GM23248 (cell line): ENCODE measurements around the gene SH3PXD2A. TPM values are rescaled to one million over a fixed set of nuclear protein-coding genes. Genes with fewer than 3 reads are reported as not detected.

ENCODE experiments used
- DNase-seq: peaks from one replicate; pipeline ENCODE4 v3.0.0-alpha.2; 2015
- H2AFZ ChIP-seq: fragments of 200-600 bp; sonication (generic); 2 replicates; pipeline ENCODE4 v1.6.1; 2016; ENCODE audit warnings: antibody characterized with exemption
- H3F3A ChIP-seq: fragments of 200-600 bp; sonication (generic); 2 replicates; pipeline ENCODE4 v1.6.1; 2016; ENCODE audit warnings: mild to moderate bottlenecking, antibody characterized with exemption, mixed run types; ENCODE audit not compliant: insufficient read depth
- H3K27ac ChIP-seq: fragments of 200-600 bp; sonication (generic); 2 replicates; pipeline ENCODE4 v1.5.1; 2016; ENCODE audit warnings: mild to moderate bottlenecking
- H3K27me3 ChIP-seq: fragments of 200-600 bp; sonication (generic); replicated peaks from 2 replicates; pipeline ENCODE4 v1.6.1; 2016; ENCODE audit warnings: mild to moderate bottlenecking; ENCODE audit not compliant: insufficient read depth
- H3K36me3 ChIP-seq: fragments of 200-600 bp; sonication (generic); 2 replicates; pipeline ENCODE4 v1.6.1; 2016; ENCODE audit warnings: low read depth, mild to moderate bottlenecking
- H3K4me1 ChIP-seq: fragments of 200-600 bp; sonication (generic); 2 replicates; pipeline ENCODE4 v1.6.1; 2016; ENCODE audit warnings: mild to moderate bottlenecking; ENCODE audit not compliant: insufficient read depth
- H3K4me2 ChIP-seq: fragments of 200-600 bp; sonication (generic); one replicate; pipeline ENCODE4 v1.6.1; 2016; ENCODE audit warnings: mild to moderate bottlenecking; ENCODE audit not compliant: unreplicated experiment
- H3K4me3 ChIP-seq: fragments of 200-600 bp; sonication (generic); 2 replicates; pipeline ENCODE4 v1.5.1; 2016; ENCODE audit warnings: mild to moderate bottlenecking
- H3K79me2 ChIP-seq: fragments of 200-600 bp; sonication (generic); 2 replicates; pipeline ENCODE4 v1.6.1; 2016; ENCODE audit warnings: mild to moderate bottlenecking; ENCODE audit not compliant: insufficient read depth
- H3K9ac ChIP-seq: fragments of 200-600 bp; sonication (generic); 2 replicates; pipeline ENCODE4 v1.6.1; 2016; ENCODE audit warnings: mild to moderate bottlenecking
- H3K9me2 ChIP-seq: fragments of 200-600 bp; sonication (generic); 2 replicates; pipeline ENCODE4 v1.6.1; 2016; ENCODE audit warnings: mixed run types, mild to moderate bottlenecking, moderate library complexity; ENCODE audit not compliant: insufficient read depth
- H3K9me3 ChIP-seq: fragments of 200-600 bp; sonication (generic); one replicate; pipeline ENCODE4 v1.6.1; 2017; ENCODE audit warnings: low read depth
- H4K20me1 ChIP-seq: fragments of 200-600 bp; sonication (generic); 2 replicates; pipeline ENCODE4 v1.6.0; 2016; ENCODE audit not compliant: insufficient read depth
- EZH2 ChIP-seq: fragments of 200-600 bp; sonication (generic); IDR thresholded peaks from 2 replicates; pipeline ENCODE4 v1.6.1; 2018; ENCODE audit warnings: antibody characterized with exemption, mild to moderate bottlenecking; ENCODE audit not compliant: insufficient read depth, poor library complexity, severe bottlenecking
- EZH2phosphoT487 ChIP-seq: fragments of 200-600 bp; sonication (generic); IDR thresholded peaks from 2 replicates; pipeline ENCODE4 v1.6.1; 2018; ENCODE audit warnings: antibody characterized with exemption, moderate library complexity, mild to moderate bottlenecking, low read depth; ENCODE audit not compliant: insufficient read depth
- WGBS, 2 experiments: methylation state at CpG; one replicate each; pipeline ENCODE4 v1.1.6; 2015 to 2017; ENCODE audit warnings: low lambda C conversion rate in 2 of 2, low coverage in 1 of 2; ENCODE audit errors: missing lambda C conversion rate in 2 of 2; 5-methylcytosine and 5-hydroxymethylcytosine counted together
- in situ Hi-C: fragments of 300-500 bp; cut with MboI; formaldehyde crosslinking; loops from 2 replicates; pipeline ENCODE4 v1.15.0; 2020
- polyA plus RNA-seq: library from polyadenylated mRNA; unstranded; fragments of >200 nt; fragmentation: Nextera tagmentation; extraction: Ambion mirVana; gene quantifications from 2 replicates; pipeline ENCODE4 v1.2.1, GENCODE V29; 2016
- total RNA-seq: library from RNA; depleted of rRNA; stranded (reverse); fragments of >200 nt; shearing (Covaris generic); gene quantifications from 2 replicates; pipeline ENCODE4 v1.2.3, GENCODE V29; 2014

Gene SH3PXD2A
- total and polyA plus RNA-seq, 2 experiments from 2014 or later = 34.0 to 58.0 TPM

GRCh38 chr10:103640436-103641181, 214.8 kb downstream of the SH3PXD2A start:
- H3F3A ChIP-seq = peaks cover 58% of the 10 kb centered on the region
- H3K4me2 ChIP-seq = no peak overlapping the region
- H2AFZ ChIP-seq = no peak overlapping the region
- peaks cover 53% of the 10 kb centered on the region for H3K4me1 ChIP-seq
- H3K9me3 ChIP-seq = no peaks in the 10 kb centered on the region
- no peak overlapping the region for H3K9ac ChIP-seq
- H3K27me3 ChIP-seq = no peaks in the 10 kb centered on the region
- H3K79me2 ChIP-seq = peaks cover 91% of the 10 kb centered on the region
- no peak overlapping the region for H3K4me3 ChIP-seq
- H4K20me1 ChIP-seq = no peaks in the 10 kb centered on the region
- peaks cover 13% of the 10 kb centered on the region for H3K36me3 ChIP-seq
- peak; percentile 41 for DNase-seq
- WGBS, 2 experiments = 53 to 56% methylated on average over 11 of the region's 11 CpGs
- H3K9me2 ChIP-seq = no peaks in the 10 kb centered on the region
- TF ChIP-seq EZH2 (no peak), EZH2phosphoT487 (no peak)
- H3K27ac ChIP-seq = peak overlapping the region; percentile 41
- in situ Hi-C loops = no loop called here

DNA sequence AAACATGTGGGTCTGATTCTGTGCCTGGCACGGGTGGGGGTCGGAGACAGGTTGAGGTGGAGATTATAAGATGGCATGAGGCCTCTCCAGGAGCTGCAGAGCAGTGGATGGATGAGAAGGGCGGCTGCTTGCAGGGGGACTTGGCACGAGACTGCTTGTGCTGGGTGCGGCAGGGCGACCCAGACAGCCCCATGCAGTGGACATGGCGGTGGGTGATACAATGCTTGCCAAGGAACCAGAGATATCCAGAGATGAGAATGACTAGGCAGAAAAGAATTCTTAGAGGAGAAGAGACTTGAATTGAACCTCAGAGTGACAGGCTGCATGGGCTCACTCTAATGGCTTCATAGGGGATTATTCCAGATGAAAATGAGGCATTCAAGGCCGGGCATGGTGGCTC, 216.4 kb downstream of the SH3PXD2A start:
- Histone ChIP-seq H3K27ac (peak overlapping the region; percentile 94), H3K79me2 (peaks cover 96% of the 10 kb centered on the region), H4K20me1 (no peaks in the 10 kb centered on the region), H3K27me3 (no peaks in the 10 kb centered on the region), H3K9ac (peak overlapping the region; percentile 75), H3K9me2 (no peaks in the 10 kb centered on the region), H3F3A (peaks cover 52% of the 10 kb centered on the region), H3K9me3 (no peaks in the 10 kb centered on the region), H3K4me2 (peak overlapping the region; percentile 62), H3K36me3 (peaks cover 13% of the 10 kb centered on the region), H3K4me1 (peaks cover 55% of the 10 kb centered on the region), H3K4me3 (no peak overlapping the region), H2AFZ (no peak overlapping the region)
- TF ChIP-seq EZH2 (no peak), EZH2phosphoT487 (no peak)
- in situ Hi-C loops = no loop called here
- DNase-seq = peak; percentile 40
- WGBS, 2 experiments = 58 to 61% methylated on average over 8 of the region's 8 CpGs

DNA sequence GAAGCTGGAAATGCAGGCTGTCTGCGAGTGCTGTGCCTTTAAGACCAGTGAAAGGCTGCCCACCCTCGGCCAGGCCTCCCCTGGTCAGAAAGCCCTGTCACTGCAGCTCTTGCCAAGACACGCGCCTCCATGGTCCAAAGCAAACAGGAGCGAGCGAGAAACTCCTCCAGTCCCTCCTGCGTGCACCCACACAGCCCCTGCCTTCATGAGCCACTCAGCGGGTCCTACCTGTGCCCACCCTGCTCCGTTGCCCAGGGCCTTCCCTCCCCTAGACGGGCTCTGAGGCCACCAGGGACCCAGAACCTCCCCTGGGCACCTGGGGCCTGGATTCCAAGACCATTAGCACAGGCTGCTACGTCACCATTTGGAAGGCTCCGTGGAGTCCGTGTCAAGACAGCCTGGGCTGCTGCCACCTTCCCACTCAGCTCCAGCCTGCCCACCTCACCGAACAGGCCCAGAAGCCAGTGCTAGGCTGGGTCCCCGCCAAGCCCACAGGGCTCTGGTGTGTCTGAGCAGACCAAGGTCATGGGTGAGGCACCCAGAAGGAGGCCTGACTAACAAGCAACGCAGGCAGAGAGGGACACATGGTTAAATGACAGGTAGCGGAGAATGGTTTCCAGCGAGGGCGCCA, 217.3 kb downstream of the SH3PXD2A start:
- Histone ChIP-seq H3K79me2 (peaks cover 96% of the 10 kb centered on the region), H3K4me2 (peak overlapping the region; percentile 62)

GRCh38 chr10:103637011-103637410, 218.4 kb downstream of the SH3PXD2A start:
- H3K4me2 ChIP-seq = peak overlapping the region; percentile 62
- H3K9me2 ChIP-seq = no peaks in the 10 kb centered on the region
- 0 out of 2 replicates have a peak, but pooled peaks cover 3% of the 10 kb centered on the region for H3K36me3 ChIP-seq
- peaks cover 48% of the 10 kb centered on the region for H3F3A ChIP-seq
- H3K9ac ChIP-seq = peak overlapping the region; percentile 75
- no peak overlapping the region for H3K4me3 ChIP-seq
- H3K27ac ChIP-seq = peak overlapping the region; percentile 94
- peaks cover 96% of the 10 kb centered on the region for H3K79me2 ChIP-seq
- H3K4me1 ChIP-seq = peaks cover 59% of the 10 kb centered on the region
- in situ Hi-C loops = no loop called here
- no peaks in the 10 kb centered on the region for H3K27me3 ChIP-seq
- H2AFZ ChIP-seq = no peak overlapping the region
- WGBS, 2 experiments = 29 to 32% methylated on average over 10 of the region's 10 CpGs
- DNase-seq = peak; percentile 79
- no peak for TF ChIP-seq EZH2phosphoT487
- no peak for TF ChIP-seq EZH2
- H3K9me3 ChIP-seq = no peaks in the 10 kb centered on the region
- no peaks in the 10 kb centered on the region for H4K20me1 ChIP-seq

More for the DNA sequence above, 217.3 kb downstream of the SH3PXD2A start:
- Histone ChIP-seq H3K36me3 (peaks cover 8% of the 10 kb centered on the region; the same call in 1 of the 2 replicates), H3K27ac (peak overlapping the region; percentile 94), H3K9me3 (no peaks in the 10 kb centered on the region), H3K9me2 (no peaks in the 10 kb centered on the region), H3K9ac (peak overlapping the region; percentile 75), H3F3A (peaks cover 49% of the 10 kb centered on the region), H4K20me1 (no peaks in the 10 kb centered on the region), H3K4me3 (peak overlapping the region; percentile 7; the same call in 1 of the 2 replicates), H3K4me1 (peaks cover 55% of the 10 kb centered on the region), H2AFZ (no peak overlapping the region), H3K27me3 (no peaks in the 10 kb centered on the region)
- in situ Hi-C loops = no loop called here
- DNase-seq = peak; percentile 98
- 11 to 18% methylated on average over 19 of the region's 19 CpGs for WGBS, 2 experiments
- TF ChIP-seq EZH2phosphoT487 = no peak
- no peak for TF ChIP-seq EZH2
